Measurements from ENCODE around the gene NDUFB4.

NDUFB4 gene

DNA sequence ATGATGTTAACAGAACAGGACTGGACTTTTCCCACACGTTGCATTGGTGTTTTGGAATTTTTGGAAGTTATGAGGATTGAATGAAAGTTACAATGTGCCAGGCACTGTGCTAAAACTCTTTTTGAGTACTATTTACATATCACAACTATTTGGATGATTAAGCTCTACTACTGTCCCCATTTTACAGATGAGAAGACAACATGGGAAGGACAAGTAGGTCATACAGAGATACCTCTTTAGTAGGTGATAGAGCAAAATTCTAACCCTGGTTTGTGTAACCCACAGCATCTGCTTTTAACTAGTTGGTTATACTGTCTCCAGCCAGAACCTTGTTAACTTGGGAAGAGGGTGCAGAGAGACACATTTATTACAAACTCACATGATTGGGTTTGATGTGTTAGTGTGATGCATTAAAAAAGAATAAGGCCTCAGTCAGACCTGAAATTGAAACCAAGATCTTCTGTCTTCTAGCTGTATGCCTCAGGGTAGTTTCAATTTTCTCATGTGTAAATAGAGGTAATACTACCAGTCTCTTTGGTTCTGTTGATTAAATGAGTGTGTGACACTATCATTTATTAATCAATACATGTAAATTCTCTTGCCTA lies 1.4 kb downstream of the NDUFB4 start:
- Histone ChIP-seq H2BK5ac (ENCODE audit: low read depth, low read length, poor library complexity) (no peak overlapping the region), H2BK120ac (ENCODE audit: insufficient read depth, low read length, poor library complexity) (no peak overlapping the region), H2AK5ac (ENCODE audit: low read length) (no peak overlapping the region), H3K9me3 (ENCODE audit: insufficient read depth, low read depth, low read length) (no peaks in the 10 kb centered on the region), H2AFZ (ENCODE audit: insufficient read depth, low read length, poor library complexity) (no peak overlapping the region), H3K9ac (ENCODE audit: low read length) (no peak overlapping the region), H3K14ac (ENCODE audit: low read length) (no peak overlapping the region), H4K8ac (ENCODE audit: low read depth, low read length) (no peak overlapping the region), H3K27ac (ENCODE audit: low read depth, low read length) (no peak overlapping the region), H3K27me3 (ENCODE audit: insufficient read depth, low read length) (no peaks in the 10 kb centered on the region), H3K79me2 (ENCODE audit: control insufficient read depth, insufficient read depth, low read length, poor library complexity) (peaks cover 5% of the 10 kb centered on the region), H3K36me3 (ENCODE audit: control insufficient read depth in 1 of 2, insufficient read depth in 2 of 2, low read length in 2 of 2) (peaks cover 6 to 13% of the 10 kb centered on the region in 2 experiments), H3K4ac (ENCODE audit: low read depth, low read length) (no peak overlapping the region), H4K12ac (ENCODE audit: low read depth, low read length) (no peak overlapping the region), H3K79me1 (ENCODE audit: low read length) (peaks cover 5% of the 10 kb centered on the region), H3K18ac (ENCODE audit: low read length) (no peak overlapping the region), H3K4me3 (ENCODE audit: low read depth, low read length) (no peak overlapping the region), H4K91ac (ENCODE audit: low read depth, low read length) (no peak overlapping the region), H3K4me1 (ENCODE audit: control insufficient read depth in 1 of 2, insufficient read depth in 2 of 2, low read length in 2 of 2) (no peaks in the 10 kb centered on the region), H3K23ac (ENCODE audit: low read length) (no peak overlapping the region), H2BK12ac (ENCODE audit: low read length) (no peak overlapping the region), H3K4me2 (ENCODE audit: low read length) (peak overlapping the region; percentile 69)
- DNase-seq: no peak
- WGBS (ENCODE audit: extremely low coverage, insufficient coverage, insufficient read length): no CpG with 5 or more reads among the region's 1 CpG

DNA sequence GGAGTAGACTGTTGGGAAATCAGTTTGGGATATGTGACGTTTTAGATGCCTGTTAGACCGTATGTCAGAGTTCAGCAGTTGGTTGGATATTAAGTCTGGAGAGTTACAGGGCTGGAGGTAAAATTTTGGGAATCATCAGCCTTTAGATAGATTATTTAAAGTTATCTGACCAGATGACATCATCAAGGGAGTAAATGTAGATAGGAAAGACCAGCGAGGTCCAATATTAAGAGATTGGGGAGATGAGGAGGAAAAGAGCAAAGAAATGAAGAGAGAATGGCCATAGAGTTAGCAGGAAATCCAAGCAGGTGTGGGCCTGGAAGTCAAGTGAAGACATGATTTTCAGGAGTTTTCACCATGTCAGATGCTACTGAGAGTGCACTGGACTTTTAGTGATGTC lies 3.1 kb downstream of the NDUFB4 start:
- Histone ChIP-seq H3K79me1 (ENCODE audit: low read length) (peaks cover 5% of the 10 kb centered on the region), H3K79me2 (ENCODE audit: control insufficient read depth, insufficient read depth, low read length, poor library complexity) (peaks cover 5% of the 10 kb centered on the region), H4K91ac (ENCODE audit: low read depth, low read length) (no peak overlapping the region), H3K4me3 (ENCODE audit: low read depth, low read length) (no peak overlapping the region), H2BK5ac (ENCODE audit: low read depth, low read length, poor library complexity) (no peak overlapping the region), H2BK120ac (ENCODE audit: insufficient read depth, low read length, poor library complexity) (no peak overlapping the region), H2AK5ac (ENCODE audit: low read length) (no peak overlapping the region), H3K36me3 (ENCODE audit: control insufficient read depth in 1 of 2, insufficient read depth in 2 of 2, low read length in 2 of 2) (peaks cover 6 to 16% of the 10 kb centered on the region in 2 experiments), H3K18ac (ENCODE audit: low read length) (no peak overlapping the region), H3K4me1 (ENCODE audit: control insufficient read depth in 1 of 2, insufficient read depth in 2 of 2, low read length in 2 of 2) (no peaks in the 10 kb centered on the region), H3K23ac (ENCODE audit: low read length) (no peak overlapping the region), H3K27ac (ENCODE audit: low read depth, low read length) (no peak overlapping the region), H2BK12ac (ENCODE audit: low read length) (no peak overlapping the region), H3K14ac (ENCODE audit: low read length) (no peak overlapping the region), H4K8ac (ENCODE audit: low read depth, low read length) (no peak overlapping the region), H3K9me3 (ENCODE audit: insufficient read depth, low read depth, low read length) (no peaks in the 10 kb centered on the region), H3K9ac (ENCODE audit: low read length) (no peak overlapping the region), H2AFZ (ENCODE audit: insufficient read depth, low read length, poor library complexity) (no peak overlapping the region), H3K27me3 (ENCODE audit: insufficient read depth, low read length) (no peaks in the 10 kb centered on the region), H3K4ac (ENCODE audit: low read depth, low read length) (no peak overlapping the region), H3K4me2 (ENCODE audit: low read length) (no peak overlapping the region), H4K12ac (ENCODE audit: low read depth, low read length) (no peak overlapping the region)
- WGBS (ENCODE audit: extremely low coverage, insufficient coverage, insufficient read length): no CpG with 5 or more reads among the region's 3 CpGs
- no peak for DNase-seq

DNA sequence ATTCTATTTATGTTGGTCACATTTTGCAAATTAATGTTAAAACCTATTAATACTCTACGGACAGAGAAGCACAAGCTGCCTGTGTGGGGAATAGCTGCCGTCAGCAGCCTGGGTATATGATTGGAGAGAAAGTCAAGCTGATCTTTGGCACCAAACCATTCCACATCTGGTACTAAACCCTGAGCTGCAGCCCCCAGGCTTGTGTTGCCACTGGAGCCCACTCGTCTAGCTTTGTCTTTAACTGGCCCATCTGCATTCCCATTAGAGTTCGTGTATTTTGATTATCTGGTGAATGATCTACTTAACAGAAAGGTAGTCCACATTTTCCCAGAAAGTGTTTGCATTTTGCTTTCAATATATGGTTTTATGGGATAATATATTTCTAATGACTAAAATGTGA lies 5.4 kb downstream of the NDUFB4 start:
- peak in 1 of 2 donors; percentile 18 for DNase-seq
- H2BK12ac ChIP-seq (ENCODE audit: low read length): no peak overlapping the region
- no peak overlapping the region for H3K23ac ChIP-seq (ENCODE audit: low read length)
- no peaks in the 10 kb centered on the region for H3K27me3 ChIP-seq (ENCODE audit: insufficient read depth, low read length)
- H4K12ac ChIP-seq (ENCODE audit: low read depth, low read length): no peak overlapping the region
- H2BK120ac ChIP-seq (ENCODE audit: insufficient read depth, low read length, poor library complexity): no peak overlapping the region
- H3K36me3 ChIP-seq (ENCODE audit: control insufficient read depth in 1 of 2, insufficient read depth in 2 of 2, low read length in 2 of 2): peaks cover 6 to 16% of the 10 kb centered on the region in 2 experiments
- WGBS (ENCODE audit: extremely low coverage, insufficient coverage, insufficient read length): no CpG with 5 or more reads among the region's 4 CpGs
- H3K79me2 ChIP-seq (ENCODE audit: control insufficient read depth, insufficient read depth, low read length, poor library complexity): peaks cover under 1% of the 10 kb centered on the region
- H3K9ac ChIP-seq (ENCODE audit: low read length): no peak overlapping the region
- no peak overlapping the region for H3K18ac ChIP-seq (ENCODE audit: low read length)
- H3K4me2 ChIP-seq (ENCODE audit: low read length): no peak overlapping the region
- no peak overlapping the region for H3K4me3 ChIP-seq (ENCODE audit: low read depth, low read length)
- no peak overlapping the region for H2AFZ ChIP-seq (ENCODE audit: insufficient read depth, low read length, poor library complexity)
- no peak overlapping the region for H3K4ac ChIP-seq (ENCODE audit: low read depth, low read length)
- no peaks in the 10 kb centered on the region for H3K9me3 ChIP-seq (ENCODE audit: insufficient read depth, low read depth, low read length)
- H2AK5ac ChIP-seq (ENCODE audit: low read length): no peak overlapping the region
- H3K14ac ChIP-seq (ENCODE audit: low read length): no peak overlapping the region
- H3K27ac ChIP-seq (ENCODE audit: low read depth, low read length): no peak overlapping the region
- H4K91ac ChIP-seq (ENCODE audit: low read depth, low read length): no peak overlapping the region
- no peak overlapping the region for H2BK5ac ChIP-seq (ENCODE audit: low read depth, low read length, poor library complexity)
- H3K79me1 ChIP-seq (ENCODE audit: low read length): peaks cover under 1% of the 10 kb centered on the region
- no peaks in the 10 kb centered on the region for H3K4me1 ChIP-seq (ENCODE audit: control insufficient read depth in 1 of 2, insufficient read depth in 2 of 2, low read length in 2 of 2)
- no peak overlapping the region for H4K8ac ChIP-seq (ENCODE audit: low read depth, low read length)

DNA sequence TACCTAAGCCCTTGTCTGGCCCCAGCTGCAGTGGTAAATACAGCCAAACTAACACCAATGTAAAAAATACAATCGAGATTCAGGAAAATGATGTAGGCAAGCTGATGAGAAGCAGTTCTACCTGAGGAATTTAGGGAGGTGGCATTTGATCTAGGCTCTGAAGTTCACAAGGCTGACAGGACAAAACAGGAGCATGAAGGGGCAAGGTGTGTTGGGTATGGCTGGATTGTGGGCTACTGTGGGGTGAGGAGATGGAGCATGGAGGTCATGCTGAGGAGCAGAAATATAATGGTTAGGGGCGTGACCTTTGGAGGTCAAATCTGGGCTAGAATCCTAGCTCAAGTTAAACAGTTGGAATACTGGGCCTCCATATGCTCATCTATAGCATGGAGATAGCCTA lies 6.5 kb downstream of the NDUFB4 start:
- H4K12ac ChIP-seq (ENCODE audit: low read depth, low read length): no peak overlapping the region

More for the DNA sequence above, 6.5 kb downstream of the NDUFB4 start:
- H3K14ac ChIP-seq (ENCODE audit: low read length): no peak overlapping the region
- H3K27me3 ChIP-seq (ENCODE audit: insufficient read depth, low read length): no peaks in the 10 kb centered on the region
- H3K79me2 ChIP-seq (ENCODE audit: control insufficient read depth, insufficient read depth, low read length, poor library complexity): no peaks in the 10 kb centered on the region
- peaks cover 6 to 16% of the 10 kb centered on the region in 2 experiments for H3K36me3 ChIP-seq (ENCODE audit: control insufficient read depth in 1 of 2, insufficient read depth in 2 of 2, low read length in 2 of 2)
- H3K79me1 ChIP-seq (ENCODE audit: low read length): no peaks in the 10 kb centered on the region
- no peak overlapping the region for H2BK120ac ChIP-seq (ENCODE audit: insufficient read depth, low read length, poor library complexity)
- no peak for DNase-seq
- no peaks in the 10 kb centered on the region for H3K9me3 ChIP-seq (ENCODE audit: insufficient read depth, low read depth, low read length)
- no peak overlapping the region for H4K8ac ChIP-seq (ENCODE audit: low read depth, low read length)
- no peak overlapping the region for H2BK5ac ChIP-seq (ENCODE audit: low read depth, low read length, poor library complexity)
- H3K4ac ChIP-seq (ENCODE audit: low read depth, low read length): no peak overlapping the region
- no CpG with 5 or more reads among the region's 2 CpGs for WGBS (ENCODE audit: extremely low coverage, insufficient coverage, insufficient read length)
- H3K4me1 ChIP-seq (ENCODE audit: control insufficient read depth in 1 of 2, insufficient read depth in 2 of 2, low read length in 2 of 2): no peaks in the 10 kb centered on the region
- no peak overlapping the region for H3K23ac ChIP-seq (ENCODE audit: low read length)
- H3K4me2 ChIP-seq (ENCODE audit: low read length): no peak overlapping the region
- no peak overlapping the region for H2AFZ ChIP-seq (ENCODE audit: insufficient read depth, low read length, poor library complexity)
- no peak overlapping the region for H3K18ac ChIP-seq (ENCODE audit: low read length)
- no peak overlapping the region for H2AK5ac ChIP-seq (ENCODE audit: low read length)
- no peak overlapping the region for H2BK12ac ChIP-seq (ENCODE audit: low read length)
- no peak overlapping the region for H4K91ac ChIP-seq (ENCODE audit: low read depth, low read length)
- no peak overlapping the region for H3K27ac ChIP-seq (ENCODE audit: low read depth, low read length)
- H3K9ac ChIP-seq (ENCODE audit: low read length): no peak overlapping the region
- no peak overlapping the region for H3K4me3 ChIP-seq (ENCODE audit: low read depth, low read length)

Measured in trophoblast cell (in vitro differentiated cells and primary cell).